DOHH2 (cell line): ENCODE results near the gene DCAF5.

ENCODE experiments used
- H3F3A ChIP-seq: fragments of 200-600 bp; sonication (generic), shearing (Covaris generic); 2 replicates; pipeline ENCODE4 v1.6.0; 2016; ENCODE audit warnings: antibody characterized with exemption, mild to moderate bottlenecking; ENCODE audit not compliant: control insufficient read depth, insufficient read depth
- H3K27ac ChIP-seq: fragments of 200-600 bp; sonication (generic); 2 replicates; pipeline ENCODE4 v1.5.1; 2014; ENCODE audit warnings: low read depth, mild to moderate bottlenecking, low read length, moderate library complexity
- H3K27me3 ChIP-seq: fragments of 200-600 bp; sonication (generic); 2 replicates; pipeline ENCODE4 v1.6.1; 2014; ENCODE audit warnings: mild to moderate bottlenecking, low read length, mixed read lengths; ENCODE audit not compliant: control insufficient read depth
- H3K36me3 ChIP-seq: fragments of 200-600 bp; sonication (generic); 2 replicates; pipeline ENCODE4 v1.6.1; 2014; ENCODE audit warnings: mild to moderate bottlenecking, low read length, moderate library complexity, mixed read lengths; ENCODE audit not compliant: control insufficient read depth
- H3K4me1 ChIP-seq: fragments of 200-600 bp; sonication (generic); 2 replicates; pipeline ENCODE4 v1.6.1; 2014; ENCODE audit warnings: mild to moderate bottlenecking, low read length, mixed read lengths; ENCODE audit not compliant: control insufficient read depth
- H3K4me2 ChIP-seq: fragments of 200-600 bp; sonication (generic); 2 replicates; pipeline ENCODE4 v1.6.0; 2014; ENCODE audit warnings: mild to moderate bottlenecking, low read length, moderate library complexity
- H3K4me3 ChIP-seq: fragments of 200-600 bp; sonication (generic); 2 replicates; pipeline ENCODE4 v1.5.1; 2014; ENCODE audit warnings: mild to moderate bottlenecking, low read length, mixed read lengths
- H3K79me2 ChIP-seq: fragments of 200-600 bp; sonication (generic); 2 replicates; pipeline ENCODE4 v1.6.1; 2014; ENCODE audit warnings: mild to moderate bottlenecking, low read length, mixed read lengths; ENCODE audit not compliant: control insufficient read depth
- H3K9me2 ChIP-seq: fragments of 200-600 bp; sonication (generic); replicated peaks from 2 replicates; pipeline ENCODE4 v1.6.1; 2014; ENCODE audit warnings: mild to moderate bottlenecking, low read length, mixed read lengths; ENCODE audit not compliant: control insufficient read depth
- H3K9me3 ChIP-seq: fragments of 200-600 bp; sonication (generic); 2 replicates; pipeline ENCODE4 v1.6.1; 2014; ENCODE audit warnings: antibody characterized with exemption, low read length, mixed read lengths; ENCODE audit not compliant: control insufficient read depth, insufficient read depth
- H4K20me1 ChIP-seq: fragments of 200-600 bp; sonication (generic); 2 replicates; pipeline ENCODE4 v1.6.0; 2014; ENCODE audit warnings: low read depth, mild to moderate bottlenecking, antibody characterized with exemption, low read length, moderate library complexity; ENCODE audit not compliant: control insufficient read depth, insufficient read depth
- EZH2phosphoT487 ChIP-seq: fragments of 200-600 bp; sonication (generic); IDR thresholded peaks from 2 replicates; pipeline ENCODE4 v1.6.1; 2017; ENCODE audit warnings: borderline replicate concordance, mild to moderate bottlenecking, antibody characterized with exemption, low read length, moderate library complexity, mixed read lengths
- TF ChIP-seq, protein P1 (sequence below): fragments of 200-600 bp; sonication (generic); IDR thresholded peaks from one replicate; pipeline ENCODE4 v1.5.1; 2014; ENCODE audit warnings: antibody characterized with exemption, mild to moderate bottlenecking, low read depth, low read length; ENCODE audit not compliant: poor library complexity, severe bottlenecking

The DCAF5 gene

DNA sequence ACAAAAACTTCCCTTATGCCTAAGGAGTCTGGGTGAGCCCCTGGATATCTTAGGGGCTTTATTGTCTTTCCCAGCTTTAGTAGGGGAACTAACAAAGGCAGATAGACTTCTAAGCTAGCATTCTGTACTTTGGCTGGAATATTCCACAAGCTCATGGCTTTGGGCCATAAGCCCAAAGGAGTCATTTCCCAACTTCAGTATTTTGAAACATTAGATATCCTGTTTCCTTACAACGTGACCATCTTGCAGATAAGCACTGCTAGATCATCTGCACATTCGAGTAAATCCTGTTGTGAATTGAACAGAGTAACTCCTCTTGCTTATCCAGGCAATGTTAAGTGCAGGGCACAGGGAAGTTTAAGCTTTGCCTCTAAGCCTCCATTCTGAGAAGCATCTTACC, 103.2 kb downstream of the DCAF5 start:
- Histone ChIP-seq H3K27ac (no peak overlapping the region), H3K9me2 (no peaks in the 10 kb centered on the region), H4K20me1 (no peaks in the 10 kb centered on the region), H3K4me1 (peaks cover 25% of the 10 kb centered on the region), H3K79me2 (no peaks in the 10 kb centered on the region), H3K27me3 (peaks cover 5% of the 10 kb centered on the region), H3K4me3 (no peak overlapping the region), H3K36me3 (peaks cover 19% of the 10 kb centered on the region), H3K4me2 (no peak overlapping the region), H3F3A (no peaks in the 10 kb centered on the region), H3K9me3 (no peaks in the 10 kb centered on the region)
- no peak for TF ChIP-seq EZH2phosphoT487
- TF ChIP-seq, protein P1, sequence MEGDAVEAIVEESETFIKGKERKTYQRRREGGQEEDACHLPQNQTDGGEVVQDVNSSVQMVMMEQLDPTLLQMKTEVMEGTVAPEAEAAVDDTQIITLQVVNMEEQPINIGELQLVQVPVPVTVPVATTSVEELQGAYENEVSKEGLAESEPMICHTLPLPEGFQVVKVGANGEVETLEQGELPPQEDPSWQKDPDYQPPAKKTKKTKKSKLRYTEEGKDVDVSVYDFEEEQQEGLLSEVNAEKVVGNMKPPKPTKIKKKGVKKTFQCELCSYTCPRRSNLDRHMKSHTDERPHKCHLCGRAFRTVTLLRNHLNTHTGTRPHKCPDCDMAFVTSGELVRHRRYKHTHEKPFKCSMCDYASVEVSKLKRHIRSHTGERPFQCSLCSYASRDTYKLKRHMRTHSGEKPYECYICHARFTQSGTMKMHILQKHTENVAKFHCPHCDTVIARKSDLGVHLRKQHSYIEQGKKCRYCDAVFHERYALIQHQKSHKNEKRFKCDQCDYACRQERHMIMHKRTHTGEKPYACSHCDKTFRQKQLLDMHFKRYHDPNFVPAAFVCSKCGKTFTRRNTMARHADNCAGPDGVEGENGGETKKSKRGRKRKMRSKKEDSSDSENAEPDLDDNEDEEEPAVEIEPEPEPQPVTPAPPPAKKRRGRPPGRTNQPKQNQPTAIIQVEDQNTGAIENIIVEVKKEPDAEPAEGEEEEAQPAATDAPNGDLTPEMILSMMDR: no peak

- Histone ChIP-seq H3F3A (no peaks in the 10 kb centered on the region), H3K27ac (no peak overlapping the region), H3K4me2 (no peak overlapping the region), H3K9me3 (no peaks in the 10 kb centered on the region), H3K79me2 (no peaks in the 10 kb centered on the region), H4K20me1 (no peaks in the 10 kb centered on the region), H3K9me2 (no peaks in the 10 kb centered on the region), H3K4me3 (no peak overlapping the region), H3K36me3 (peaks cover 7% of the 10 kb centered on the region), H3K4me1 (peaks cover 25% of the 10 kb centered on the region), H3K27me3 (peaks cover 10% of the 10 kb centered on the region)
- TF ChIP-seq EZH2phosphoT487: no peak
- TF ChIP-seq, protein P1: no peak
These were observed 104.5 kb downstream of the DCAF5 start for GRCh38 chr14:69048456-69048855.

DNA sequence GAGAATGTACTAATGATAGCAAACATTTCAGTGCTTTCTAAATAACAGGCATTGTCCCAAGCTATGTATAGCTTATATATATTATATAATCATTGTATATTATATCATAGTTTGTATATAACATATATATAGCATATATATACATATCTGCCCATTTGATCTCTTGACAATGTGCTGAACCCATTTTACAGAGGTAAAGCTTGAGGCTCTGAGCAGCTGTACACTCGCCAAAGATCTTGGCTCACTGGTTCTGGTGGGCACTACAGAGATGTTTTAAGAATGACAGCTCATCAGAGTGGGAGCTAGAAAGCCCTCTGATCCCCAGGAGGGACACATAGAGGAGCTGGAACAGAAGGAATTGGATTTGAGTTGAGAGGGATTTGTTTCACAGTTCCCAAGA, 105.7 kb downstream of the DCAF5 start:
- Histone ChIP-seq H3K4me2 (no peak overlapping the region), H3F3A (no peaks in the 10 kb centered on the region), H3K9me3 (no peaks in the 10 kb centered on the region), H3K9me2 (no peaks in the 10 kb centered on the region), H3K27me3 (peaks cover 22% of the 10 kb centered on the region), H3K27ac (no peak overlapping the region), H3K4me1 (peaks cover 20% of the 10 kb centered on the region), H3K4me3 (no peak overlapping the region), H3K36me3 (0 out of 2 replicates have a peak, but pooled peaks cover 3% of the 10 kb centered on the region), H4K20me1 (no peaks in the 10 kb centered on the region), H3K79me2 (no peaks in the 10 kb centered on the region)
- no peak for TF ChIP-seq EZH2phosphoT487
- TF ChIP-seq, protein P1: no peak

DNA sequence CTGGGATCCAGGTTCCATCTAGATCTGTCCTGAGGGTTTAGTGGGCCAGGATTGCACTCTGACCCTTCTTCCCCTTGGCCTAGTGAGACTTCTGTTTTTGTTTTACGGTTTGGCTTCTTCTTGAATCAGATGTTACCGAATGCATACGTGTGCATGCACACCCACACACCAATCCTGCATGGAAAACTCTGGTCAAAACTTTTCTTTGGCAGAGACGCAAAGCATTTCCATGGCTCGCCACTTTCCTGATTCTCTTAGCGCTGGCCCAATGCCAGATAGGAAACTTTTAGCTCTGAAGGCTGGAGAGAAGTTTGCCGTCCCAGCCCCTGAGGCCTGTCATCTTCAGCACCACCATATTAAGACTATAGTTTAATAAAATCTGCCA, 106.5 kb downstream of the DCAF5 start:
- Histone ChIP-seq H3K9me3 (no peaks in the 10 kb centered on the region), H3K36me3 (0 out of 2 replicates have a peak, but pooled peaks cover 3% of the 10 kb centered on the region), H3K79me2 (no peaks in the 10 kb centered on the region), H3K27me3 (peaks cover 28% of the 10 kb centered on the region), H3K4me3 (no peak overlapping the region), H3K27ac (no peak overlapping the region), H3K9me2 (no peaks in the 10 kb centered on the region), H3F3A (no peaks in the 10 kb centered on the region), H3K4me1 (peaks cover 14% of the 10 kb centered on the region), H3K4me2 (no peak overlapping the region), H4K20me1 (no peaks in the 10 kb centered on the region)
- TF ChIP-seq, protein P1: no peak
- no peak for TF ChIP-seq EZH2phosphoT487
